ENCODE measurements around the gene NUDT4B. TPM values are rescaled to one million over a fixed set of nuclear protein-coding genes. Genes with fewer than 3 reads are reported as not detected.
"Not testable (repeated sequence)": the region's sequence is repeated elsewhere in the genome, so short reads cannot be mapped to it uniquely, and the experiment has no call there.

Gene NUDT4B
- total RNA-seq, 2 donors from 2014 or later: 0.65 TPM; not detected in 1

GRCh38 chr1:148780404-148780803, 31.8 kb downstream of the NUDT4B start:
- ATAC-seq (replicated peaks in 1 of 2); H3K4me1 Mint-ChIP-seq (ENCODE audit: low read depth); H3K4me3 Mint-ChIP-seq; DNase-seq; H3K27ac Mint-ChIP-seq; H3K27me3 Mint-ChIP-seq (ENCODE audit: low read depth); H3K9me3 Mint-ChIP-seq; H3K36me3 Mint-ChIP-seq (ENCODE audit: insufficient read depth in 2 of 2): not testable (repeated sequence)

- H3K27ac Mint-ChIP-seq; H3K27me3 Mint-ChIP-seq (ENCODE audit: low read depth); ATAC-seq (replicated peaks in 1 of 2); H3K36me3 Mint-ChIP-seq (ENCODE audit: insufficient read depth in 2 of 2); H3K9me3 Mint-ChIP-seq; H3K4me3 Mint-ChIP-seq; H3K4me1 Mint-ChIP-seq (ENCODE audit: low read depth); DNase-seq: not testable (repeated sequence)
Measured at GRCh38 chr1:148791543-148792099, 43.0 kb downstream of the NUDT4B start.

GRCh38 chr1:148793762-148794332, 45.3 kb downstream of the NUDT4B start:
- H3K9me3 Mint-ChIP-seq; DNase-seq; H3K27me3 Mint-ChIP-seq (ENCODE audit: low read depth); H3K4me1 Mint-ChIP-seq (ENCODE audit: low read depth); H3K4me3 Mint-ChIP-seq; H3K36me3 Mint-ChIP-seq (ENCODE audit: insufficient read depth in 2 of 2); H3K27ac Mint-ChIP-seq: not testable (repeated sequence)
- ATAC-seq (replicated peaks in 1 of 2): peak in 1 of 2 donors; percentile 42

Other genes with a start within 250 kb of the NUDT4B start
- gene NBPF14, start 152.8 kb upstream of the NUDT4B start, total RNA-seq: 10 to 100 TPM; 19.8 to 20.0 TPM
- gene PDE4DIP, start 95.7 kb downstream of the NUDT4B start, total RNA-seq: 10 to 100 TPM; 55.7 to 63.8 TPM